Upper lobe of left lung (tissue), 4 donors: ENCODE data around the gene S1PR3.

Experiments used
- POLR2A ChIP-seq, 4 donors: fragments of 450-650 bp; IDR thresholded peaks; one replicate each; pipeline ENCODE4 v1.5.1; 2016 to 2017; ENCODE audit warnings: antibody characterized with exemption in 4 of 4, mild to moderate bottlenecking in 2 of 4
- POLR2AphosphoS5 ChIP-seq, 2 donors: sonication (generic); formaldehyde crosslinking; IDR thresholded peaks; one replicate each; pipeline ENCODE4 v1.5.1; 2017; ENCODE audit warnings: antibody characterized with exemption in 2 of 2
- TF ChIP-seq, protein P1 (sequence below), 6 experiments: fragments of 450-650 bp in 4 of 6; fragments of 200-600 bp in 2 of 6; sonication (generic) in 2 of 6; IDR thresholded peaks; one replicate each; pipeline ENCODE4 v1.5.1; 2016 to 2019; ENCODE audit warnings: antibody characterized with exemption in 6 of 6

DNA sequence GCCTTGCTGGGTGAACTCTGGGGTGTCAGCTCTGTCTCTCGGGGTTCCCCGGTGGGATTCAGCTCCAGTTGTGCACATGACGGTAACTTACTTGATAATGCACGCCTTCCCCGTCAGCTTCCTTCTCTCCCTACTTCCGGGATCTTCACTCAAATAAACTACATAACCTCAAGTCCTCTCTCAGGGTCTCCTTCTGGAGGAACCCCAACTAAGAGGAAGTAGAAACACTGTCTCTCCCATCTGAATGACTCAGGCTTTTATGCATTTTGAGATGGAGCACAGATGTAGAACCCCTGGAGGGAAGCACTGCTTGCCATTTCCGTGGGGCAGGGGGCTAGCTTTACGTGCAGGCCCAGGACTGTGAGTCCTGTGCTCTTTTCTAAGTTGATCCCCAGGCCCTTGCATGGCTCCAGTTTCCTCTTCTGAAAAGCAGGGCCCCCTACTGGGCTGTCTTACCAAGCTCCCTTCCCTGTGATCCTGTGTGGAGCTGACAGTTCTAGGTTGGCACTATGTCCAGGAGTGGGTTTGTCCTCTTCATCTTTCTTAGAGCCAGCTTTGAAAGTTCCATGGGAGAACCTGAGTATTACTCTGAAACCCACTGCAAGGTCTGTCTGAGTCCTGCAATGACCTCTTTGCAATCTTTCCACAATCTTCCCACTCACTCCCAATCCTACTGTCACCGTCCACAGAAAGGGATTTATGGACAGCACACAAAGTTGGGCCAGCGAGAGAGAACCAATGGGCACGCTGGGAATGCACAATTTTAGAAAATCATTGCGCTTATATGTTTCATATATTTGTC, 17.7 kb downstream of the S1PR3 start:
- TF ChIP-seq, protein P1, sequence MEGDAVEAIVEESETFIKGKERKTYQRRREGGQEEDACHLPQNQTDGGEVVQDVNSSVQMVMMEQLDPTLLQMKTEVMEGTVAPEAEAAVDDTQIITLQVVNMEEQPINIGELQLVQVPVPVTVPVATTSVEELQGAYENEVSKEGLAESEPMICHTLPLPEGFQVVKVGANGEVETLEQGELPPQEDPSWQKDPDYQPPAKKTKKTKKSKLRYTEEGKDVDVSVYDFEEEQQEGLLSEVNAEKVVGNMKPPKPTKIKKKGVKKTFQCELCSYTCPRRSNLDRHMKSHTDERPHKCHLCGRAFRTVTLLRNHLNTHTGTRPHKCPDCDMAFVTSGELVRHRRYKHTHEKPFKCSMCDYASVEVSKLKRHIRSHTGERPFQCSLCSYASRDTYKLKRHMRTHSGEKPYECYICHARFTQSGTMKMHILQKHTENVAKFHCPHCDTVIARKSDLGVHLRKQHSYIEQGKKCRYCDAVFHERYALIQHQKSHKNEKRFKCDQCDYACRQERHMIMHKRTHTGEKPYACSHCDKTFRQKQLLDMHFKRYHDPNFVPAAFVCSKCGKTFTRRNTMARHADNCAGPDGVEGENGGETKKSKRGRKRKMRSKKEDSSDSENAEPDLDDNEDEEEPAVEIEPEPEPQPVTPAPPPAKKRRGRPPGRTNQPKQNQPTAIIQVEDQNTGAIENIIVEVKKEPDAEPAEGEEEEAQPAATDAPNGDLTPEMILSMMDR (IDR thresholded peaks at IDR 0.05) = no peak
- TF ChIP-seq POLR2AphosphoS5 (IDR thresholded peaks at IDR 0.05) (no peak), POLR2A (IDR thresholded peaks at IDR 0.05) (no peak)
